Cerebellar nuclear complex (tissue), 1 donor: ENCODE results near the gene LRGUK.
"Not testable (repeated sequence)": the region's sequence is repeated elsewhere in the genome, so short reads cannot be mapped to it uniquely, and the experiment has no call there.

Experiments
- DNase-seq, 2 experiments: peaks; one replicate each; lab custom pipeline; 2025; lab: John Stamatoyannopoulos, UW

Gene LRGUK

GRCh38 chr7:134246761-134247160 is 119.6 kb downstream of the LRGUK start:
- DNase-seq, result peak in 1 of 2 experiments; percentile 27

GRCh38 chr7:134248196-134248595 is 121.1 kb downstream of the LRGUK start:
- DNase-seq, result no peak

DNA sequence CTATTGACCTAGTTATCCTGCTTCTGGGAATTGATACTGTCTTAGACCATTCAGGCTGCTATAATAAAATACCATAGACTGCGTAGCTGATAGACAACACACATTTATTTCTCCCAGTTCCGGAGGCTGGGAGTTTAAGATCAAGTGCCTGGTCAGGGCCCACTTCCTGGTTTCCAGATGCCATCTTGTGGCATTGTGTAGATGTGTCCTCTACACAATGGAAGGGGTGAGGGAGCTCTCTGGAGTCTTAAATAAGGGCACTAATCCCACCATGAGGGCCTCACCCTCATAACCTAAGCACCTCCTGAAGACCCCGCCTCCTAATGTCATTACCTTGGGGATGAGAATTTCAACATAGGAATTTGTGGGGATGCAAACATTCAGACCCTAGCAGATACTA is 127.2 kb downstream of the LRGUK start:
- DNase-seq, result no peak

DNA sequence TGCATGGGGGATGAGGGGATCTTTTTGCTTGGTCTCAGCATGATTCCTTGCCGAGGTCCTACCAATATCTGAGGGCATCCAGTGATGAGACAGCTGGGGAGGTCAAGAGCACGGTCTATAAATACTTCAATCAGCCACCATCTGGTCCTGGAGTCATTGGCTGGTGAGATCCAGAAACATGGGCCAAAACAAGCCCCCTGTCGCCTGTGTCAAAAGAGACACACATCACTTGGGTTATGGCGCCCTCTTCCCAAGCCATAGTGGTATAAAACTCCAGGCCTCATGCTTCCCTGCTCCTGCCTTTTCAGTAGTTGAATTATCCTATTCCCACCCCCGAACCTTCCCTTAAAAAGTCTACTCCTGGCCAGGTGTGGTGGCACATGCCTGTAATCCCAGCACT is 128.7 kb downstream of the LRGUK start:
- DNase-seq, result peak in 1 of 2 experiments; percentile 29

DNA sequence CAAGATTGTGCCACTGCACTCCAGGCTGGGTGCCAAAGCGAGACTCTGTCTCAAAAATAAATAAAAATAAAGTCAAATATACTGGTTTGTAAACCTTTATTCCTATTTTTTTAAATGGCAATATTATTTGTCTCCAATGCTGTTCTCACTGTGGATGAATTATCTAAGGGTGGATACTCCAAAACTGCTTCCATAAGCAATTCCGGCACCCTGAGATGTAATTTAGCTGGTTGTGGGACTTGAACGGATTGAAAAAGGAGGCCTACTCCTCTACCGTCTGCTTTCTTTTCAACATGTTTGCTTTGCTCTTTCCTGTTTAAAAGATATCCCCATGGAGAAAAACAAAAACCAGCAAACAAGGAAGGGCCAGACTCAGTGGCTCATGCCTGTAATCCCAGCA is 135.2 kb downstream of the LRGUK start:
- DNase-seq, result no peak

- peak; percentile 22 to 55 for DNase-seq
Observed at GRCh38 chr7:134276951-134277350, 149.8 kb downstream of the LRGUK start.

GRCh38 chr7:134278502-134279153 is 151.5 kb downstream of the LRGUK start:
- no peak for DNase-seq

- no peak for DNase-seq
Observed at GRCh38 chr7:134279336-134279735, 152.2 kb downstream of the LRGUK start.

DNA sequence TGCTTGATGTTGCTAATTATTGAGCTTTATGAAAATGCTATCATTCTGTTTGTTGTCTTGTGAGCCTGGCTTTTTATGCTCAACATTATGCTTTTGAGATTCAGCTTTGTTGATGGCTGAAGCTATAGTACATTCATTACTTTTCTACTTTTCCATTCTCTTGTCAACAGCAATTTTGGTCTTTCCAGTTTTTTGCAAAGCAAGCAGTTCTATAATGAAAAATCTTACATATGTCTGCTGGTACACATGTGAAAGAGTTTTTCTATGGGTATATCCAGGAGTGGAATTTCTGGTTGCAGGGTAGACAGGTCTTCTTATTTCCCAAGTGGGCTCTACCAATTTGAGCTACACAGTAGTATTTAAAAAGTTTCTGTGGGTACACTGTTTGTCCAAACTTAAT is 152.8 kb downstream of the LRGUK start:
- no peak for DNase-seq

DNA sequence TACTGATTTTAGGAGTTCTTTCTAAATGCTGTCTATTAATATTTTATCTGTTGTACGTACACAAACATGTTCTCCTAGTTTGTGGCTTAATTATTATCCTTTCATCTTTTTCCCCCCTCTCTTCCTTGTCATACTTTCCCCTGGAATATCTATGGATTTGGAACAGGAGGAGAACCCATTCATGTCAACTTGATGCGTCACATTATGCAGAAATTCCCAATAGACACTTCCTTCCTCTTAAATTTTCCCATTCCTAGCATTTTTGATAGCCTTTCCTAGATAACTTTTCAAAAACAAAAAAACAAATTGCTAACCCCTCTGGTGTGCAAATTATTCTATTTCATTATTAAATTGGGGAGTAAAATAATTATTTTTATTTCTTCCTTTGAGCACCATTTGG is 153.4 kb downstream of the LRGUK start:
- DNase-seq, result no peak

- DNase-seq, result no peak
Observed at GRCh38 chr7:134284011-134284410, 156.9 kb downstream of the LRGUK start.

- DNase-seq, result no peak
Observed at GRCh38 chr7:134284952-134285351, 157.8 kb downstream of the LRGUK start.

DNA sequence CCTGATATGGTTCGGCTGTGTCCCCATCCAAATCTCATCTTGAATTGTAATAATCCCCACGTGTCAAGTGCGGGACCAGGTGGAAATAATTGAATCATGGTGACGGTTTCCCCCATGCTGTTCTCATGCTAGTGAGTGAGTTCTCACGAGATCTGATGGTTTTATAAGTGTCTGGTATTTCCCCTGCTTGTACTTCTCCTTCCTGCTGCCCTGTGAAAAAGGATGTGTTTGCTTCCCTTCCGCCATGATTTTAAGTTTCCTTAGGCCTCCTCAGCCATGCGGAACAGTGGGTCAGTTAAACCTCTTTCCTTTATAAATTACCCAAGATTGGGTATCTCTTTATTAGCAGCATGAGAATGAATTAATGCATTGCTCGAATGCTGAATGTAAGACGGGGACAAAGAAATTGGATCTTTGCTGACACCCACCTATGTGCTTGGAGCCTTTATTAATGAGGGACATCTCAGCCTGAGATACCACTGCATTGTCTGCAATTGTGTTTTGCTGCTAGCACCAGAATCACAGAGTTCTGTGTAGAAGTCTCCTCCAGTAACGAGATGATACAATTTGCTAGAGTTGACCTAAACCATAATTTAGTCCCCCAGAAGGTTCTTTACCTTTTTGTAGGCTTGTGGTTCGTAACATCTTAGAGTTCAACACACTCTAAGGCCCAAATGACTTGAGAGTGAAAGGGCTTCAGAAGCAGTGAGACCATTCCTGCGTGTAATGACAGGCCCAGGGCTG is 160.9 kb downstream of the LRGUK start:
- DNase-seq, result no peak

GRCh38 chr7:134289423-134289822 is 162.3 kb downstream of the LRGUK start:
- no peak for DNase-seq

DNA sequence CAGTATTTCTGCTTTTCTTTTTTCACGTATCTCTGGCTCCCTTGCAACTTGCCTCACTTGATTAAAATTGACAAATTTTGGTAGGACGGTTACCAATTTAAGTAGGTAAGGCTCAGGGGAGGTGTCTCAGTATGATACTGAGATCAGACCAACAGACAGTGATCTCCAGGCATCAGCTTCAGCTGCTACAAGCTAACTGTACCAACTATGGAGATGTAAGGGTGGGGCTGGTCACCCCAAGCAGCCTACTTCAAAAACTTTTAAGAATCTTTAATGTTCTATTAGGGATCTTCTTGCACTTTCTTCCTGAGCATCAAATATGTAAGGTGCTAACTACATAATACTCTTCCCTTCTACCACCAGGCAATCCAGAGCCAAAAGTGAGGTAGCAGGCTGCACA is 162.7 kb downstream of the LRGUK start:
- DNase-seq, result no peak

DNA sequence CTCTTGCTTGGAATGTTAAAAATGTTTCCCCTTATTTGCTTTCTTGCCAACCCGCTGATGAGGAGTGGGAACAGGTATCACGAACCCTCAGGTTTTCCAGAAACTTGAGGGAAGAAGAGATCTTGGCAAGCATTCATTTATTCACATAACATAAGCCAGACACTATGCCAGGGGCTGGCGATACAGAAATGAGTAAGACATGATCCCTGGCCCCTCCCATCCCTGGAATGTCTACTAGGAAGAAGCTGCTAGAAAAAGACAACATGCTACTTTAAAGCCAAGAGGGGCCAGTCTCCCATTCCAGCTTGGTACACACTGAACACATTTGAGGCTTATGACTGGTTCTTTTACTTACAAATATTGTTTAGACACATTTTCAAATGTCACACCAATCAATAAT is 163.1 kb downstream of the LRGUK start:
- DNase-seq, result no peak

DNA sequence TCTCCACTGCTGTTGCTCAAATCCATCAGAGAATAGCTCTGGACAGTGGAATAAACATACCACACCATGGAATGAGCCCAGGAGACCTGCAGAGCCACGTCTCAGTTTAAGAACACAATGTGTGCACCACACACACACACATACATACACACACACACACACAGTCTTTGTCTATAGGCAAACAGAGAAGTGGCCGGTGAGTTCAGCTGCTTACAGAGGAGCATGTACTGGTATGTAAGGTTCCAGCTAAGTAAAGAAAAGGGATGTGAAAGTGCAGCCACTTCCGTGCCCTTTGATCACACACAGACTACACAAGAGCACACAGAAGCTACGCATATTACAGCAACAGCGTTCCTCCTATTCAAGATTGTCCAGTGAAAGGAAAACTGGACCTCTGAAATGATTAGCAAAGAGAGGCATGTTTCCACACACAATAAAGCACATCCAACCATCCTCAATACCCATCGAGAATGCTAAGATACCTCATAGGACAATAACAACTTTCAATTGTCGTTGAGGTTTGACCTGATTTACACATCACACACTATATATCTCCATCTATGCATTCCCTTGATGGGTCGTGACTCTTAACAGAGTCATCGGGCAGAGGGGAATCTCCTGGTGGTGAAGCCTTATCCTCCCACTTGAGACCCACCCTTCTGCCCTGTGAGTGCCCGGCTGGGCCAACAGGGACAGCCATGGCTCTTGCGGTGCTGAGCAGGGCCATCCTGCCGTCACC is 166.0 kb downstream of the LRGUK start:
- no peak for DNase-seq

GRCh38 chr7:134295982-134296381 is 168.8 kb downstream of the LRGUK start:
- not testable (repeated sequence) for DNase-seq

DNA sequence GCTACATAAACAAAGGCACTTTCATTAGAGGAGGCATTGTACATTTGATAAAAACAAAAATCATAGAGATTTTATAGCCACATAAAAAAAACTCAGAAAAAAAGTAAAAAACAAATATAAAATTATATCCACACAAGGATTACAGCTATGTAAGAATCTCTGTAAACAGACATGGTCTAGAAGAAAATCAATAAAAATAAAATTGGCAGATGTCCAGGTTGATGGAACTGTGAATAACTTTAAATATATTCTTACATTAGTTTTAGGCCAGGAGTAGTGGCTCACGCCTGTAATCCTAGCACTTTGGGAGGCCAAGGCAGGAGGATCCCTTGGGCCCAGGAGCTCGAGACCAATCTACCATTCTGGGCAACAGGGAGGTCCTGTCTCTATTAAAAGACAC is 170.3 kb downstream of the LRGUK start:
- DNase-seq, result no peak

DNA sequence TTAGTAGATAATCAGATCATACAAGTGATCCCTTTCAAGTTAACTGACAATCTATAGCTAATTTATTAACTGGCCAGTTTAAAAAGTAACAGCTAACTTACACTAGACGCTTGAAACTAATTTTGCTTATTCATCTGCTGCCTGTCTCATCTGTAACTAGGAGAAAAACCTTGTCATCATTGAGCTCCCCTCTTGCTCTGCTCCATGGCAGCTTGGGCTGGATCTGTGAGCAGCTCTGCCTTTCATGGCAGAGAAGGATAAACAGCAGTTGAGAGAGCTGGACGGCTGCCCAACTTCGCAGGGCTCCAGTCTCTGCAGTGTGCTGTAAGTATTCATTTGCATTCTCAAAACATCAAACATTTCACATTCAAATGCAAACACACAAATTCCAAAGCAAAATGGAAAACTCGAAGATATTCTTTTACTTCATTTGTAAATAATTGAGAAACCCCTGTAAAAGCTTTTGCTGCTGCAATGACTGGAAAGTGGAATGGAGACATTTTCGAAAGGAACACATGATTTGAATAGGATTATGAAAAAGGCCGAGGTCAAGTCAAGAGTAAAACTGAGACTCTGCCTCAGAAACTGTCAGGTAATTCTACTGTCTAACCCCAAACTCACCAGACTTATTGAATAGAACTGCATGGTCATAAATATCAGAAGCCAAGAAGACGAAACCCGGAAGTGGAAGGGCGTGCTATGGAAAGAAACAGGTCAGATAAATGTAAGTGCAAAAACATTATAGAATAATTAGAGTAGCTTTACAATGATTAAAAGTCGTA is 172.0 kb downstream of the LRGUK start:
- DNase-seq, result peak; percentile 20 to 74

DNA sequence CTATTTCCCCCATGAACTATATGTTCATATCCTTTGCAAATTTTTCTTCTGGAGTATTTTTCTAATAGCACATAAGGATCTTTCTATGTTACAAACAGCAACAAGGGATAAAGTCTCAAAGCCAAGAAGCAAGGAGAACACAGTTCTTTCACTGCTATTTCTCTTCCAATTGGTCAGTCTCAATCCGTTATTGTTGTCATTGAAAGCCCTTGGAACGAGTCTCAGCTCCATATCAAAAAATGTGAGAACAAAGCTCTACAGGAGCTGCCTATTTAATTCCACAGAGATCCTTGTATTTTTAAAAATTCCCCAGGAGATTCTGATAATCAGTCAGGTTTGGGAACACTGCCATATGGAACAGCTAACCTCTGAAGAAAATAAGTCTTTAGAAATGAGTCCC is 173.8 kb downstream of the LRGUK start:
- DNase-seq, result no peak

DNA sequence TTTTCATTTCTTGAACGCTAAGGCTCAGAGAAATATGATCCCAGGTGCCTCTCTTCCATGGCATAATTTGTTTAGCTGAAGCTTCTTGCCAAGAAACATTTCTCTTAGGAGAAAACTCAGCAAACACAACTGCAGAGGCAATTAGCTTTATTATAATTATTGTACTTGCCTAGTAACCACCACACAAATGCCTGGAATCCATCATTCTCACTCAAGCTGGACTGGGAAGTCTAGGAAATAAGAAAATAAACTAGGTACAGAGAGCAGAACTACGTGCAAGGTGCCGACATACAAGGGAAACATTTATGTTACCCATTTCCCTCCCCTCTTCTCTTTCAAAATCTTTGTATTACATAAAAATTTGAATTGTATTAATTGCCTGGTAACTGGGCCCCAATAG is 174.5 kb downstream of the LRGUK start:
- no peak for DNase-seq
